Activated T-helper 2 cell treated with anti-CD3 and anti-CD28 coated beads, Interferon-gamma antibody, Interleukin-2, Interleukin-4, amounts not matched to agents 10 μg/mL and 5 μg/mL and 100 μg/mL, durations not matched to agents 14 hours and 24 hours and 36 hours (primary cell): ENCODE results near the gene MESD. TPM values are rescaled to one million over a fixed set of nuclear protein-coding genes. Genes with fewer than 3 reads are reported as not detected.
A peak's percentile ranks its signal among the peaks of the same experiment; 100 is the strongest.

Source experiments
- DNase-seq: peaks from one replicate; pipeline ENCODE4 v3.0.0; 2021; ENCODE audit warnings: low spot score
- H3K27ac Mint-ChIP-seq: one replicate; pipeline ENCODE4 v1.8.0; 2021; ENCODE audit warnings: mixed read lengths
- H3K27me3 Mint-ChIP-seq: one replicate; pipeline ENCODE4 v1.8.0; 2021; ENCODE audit warnings: low read depth, mixed read lengths
- H3K36me3 Mint-ChIP-seq: one replicate; pipeline ENCODE4 v1.8.0; 2021; ENCODE audit warnings: low read depth, mixed read lengths
- H3K4me1 Mint-ChIP-seq: one replicate; pipeline ENCODE4 v1.8.0; 2021; ENCODE audit warnings: low read depth, mixed read lengths
- H3K4me3 Mint-ChIP-seq: one replicate; pipeline ENCODE4 v1.8.0; 2021; ENCODE audit warnings: low read depth, mild to moderate bottlenecking, moderate library complexity, mixed read lengths
- H3K9me3 Mint-ChIP-seq: one replicate; pipeline ENCODE4 v1.8.0; 2021; ENCODE audit warnings: mixed read lengths
- intact Hi-C: fragments of 100-400 bp; cut with micrococcal nuclease; formaldehyde crosslinking; loops from one replicate; pipeline ENCODE4 v1.15.1; 2023
- total RNA-seq: library from RNA; stranded (reverse); gene quantifications from 2 replicates; pipeline ENCODE4 v1.2.3, GENCODE V29; 2022

The MESD gene
- total RNA-seq = 27.0 and 28.6 TPM in 2 replicates

GRCh38 chr15:80989518-80990478, at the start of gene MESD:
Gene MESD (minus strand): TSS chr15:80989819. CDS start chr15:80989791, 28 bp downstream.
- intact Hi-C loops = loop anchor here (5.0 kb wide), 3 partner anchors 33 to 1058 kb away; partner anchors contain the start of genes ABHD17C and MEX3B
- Mint-ChIP-seq H3K4me3 (peak within 1 kb of the TSS; percentile 97), H3K4me1 (peaks cover 50% of the 10 kb centered on the region), H3K27me3 (no peaks in the 10 kb centered on the region), H3K36me3 (peaks cover 29% of the 10 kb centered on the region), H3K27ac (peak within 1 kb of the TSS; percentile 92), H3K9me3 (no peaks in the 10 kb centered on the region)
- DNase-seq = peak; percentile 92

GRCh38 chr15:81038975-81039607, 49.5 kb upstream of the MESD start:
- Mint-ChIP-seq H3K9me3 (no peaks in the 10 kb centered on the region), H3K27me3 (peaks cover 2% of the 10 kb centered on the region), H3K27ac (peak overlapping the region; percentile 73), H3K36me3 (no peaks in the 10 kb centered on the region), H3K4me1 (peaks cover 19% of the 10 kb centered on the region), H3K4me3 (no peak overlapping the region)
- no peak for DNase-seq
- intact Hi-C loops = no loop called here

GRCh38 chr15:81037952-81038743, 48.5 kb upstream of the MESD start:
- Mint-ChIP-seq H3K27ac (no peak overlapping the region), H3K4me3 (no peak overlapping the region), H3K9me3 (no peaks in the 10 kb centered on the region), H3K4me1 (peaks cover 18% of the 10 kb centered on the region), H3K36me3 (no peaks in the 10 kb centered on the region), H3K27me3 (peaks cover 2% of the 10 kb centered on the region)
- DNase-seq = no peak
- intact Hi-C loops = no loop called here

- peaks cover 24% of the 10 kb centered on the region for H3K9me3 Mint-ChIP-seq
- H3K4me3 Mint-ChIP-seq = no peak overlapping the region
- H3K27me3 Mint-ChIP-seq = peaks cover 2% of the 10 kb centered on the region
- intact Hi-C loops = no loop called here
- no peak for DNase-seq
- H3K27ac Mint-ChIP-seq = no peak overlapping the region
- H3K36me3 Mint-ChIP-seq = peaks cover 9% of the 10 kb centered on the region
- H3K4me1 Mint-ChIP-seq = peaks cover 28% of the 10 kb centered on the region
Observed at GRCh38 chr15:81033508-81033907, 43.9 kb upstream of the MESD start.

GRCh38 chr15:81032818-81033217, 43.2 kb upstream of the MESD start:
- Mint-ChIP-seq H3K4me1 (peaks cover 25% of the 10 kb centered on the region), H3K36me3 (peaks cover 9% of the 10 kb centered on the region), H3K27ac (no peak overlapping the region), H3K9me3 (peaks cover 24% of the 10 kb centered on the region), H3K27me3 (peaks cover 2% of the 10 kb centered on the region), H3K4me3 (peak overlapping the region; percentile 3)
- intact Hi-C loops = loop anchor here (1.0 kb wide), 1 partner anchor 9 kb away; no protein-coding TSS in a partner anchor
- DNase-seq = no peak

- no peak overlapping the region for H3K27ac Mint-ChIP-seq
- H3K9me3 Mint-ChIP-seq = peaks cover 24% of the 10 kb centered on the region
- intact Hi-C loops = loop anchor here (1.0 kb wide), 1 partner anchor 8 kb away; no protein-coding TSS in a partner anchor
- no peak overlapping the region for H3K4me3 Mint-ChIP-seq
- peaks cover 25% of the 10 kb centered on the region for H3K4me1 Mint-ChIP-seq
- peaks cover 2% of the 10 kb centered on the region for H3K27me3 Mint-ChIP-seq
- H3K36me3 Mint-ChIP-seq = peaks cover 9% of the 10 kb centered on the region
- no peak for DNase-seq
Observed at GRCh38 chr15:81032355-81032754, 42.7 kb upstream of the MESD start.

- Mint-ChIP-seq H3K9me3 (peaks cover 24% of the 10 kb centered on the region), H3K27ac (no peak overlapping the region)
- intact Hi-C loops = no loop called here
Observed at GRCh38 chr15:81031203-81031602, 41.6 kb upstream of the MESD start.

GRCh38 chr15:81030301-81030750, 40.7 kb upstream of the MESD start:
- Mint-ChIP-seq H3K9me3 (peaks cover 24% of the 10 kb centered on the region), H3K36me3 (peaks cover 9% of the 10 kb centered on the region), H3K4me1 (peaks cover 40% of the 10 kb centered on the region), H3K27ac (no peak overlapping the region), H3K27me3 (no peaks in the 10 kb centered on the region), H3K4me3 (no peak overlapping the region)
- intact Hi-C loops = no loop called here
- DNase-seq = no peak

More at GRCh38 chr15:81031203-81031602, 41.6 kb upstream of the MESD start:
- no peak for DNase-seq
- peaks cover 35% of the 10 kb centered on the region for H3K4me1 Mint-ChIP-seq
- H3K4me3 Mint-ChIP-seq = no peak overlapping the region
- H3K27me3 Mint-ChIP-seq = peaks cover 2% of the 10 kb centered on the region
- H3K36me3 Mint-ChIP-seq = peaks cover 9% of the 10 kb centered on the region

- no peak overlapping the region for H3K27ac Mint-ChIP-seq
- intact Hi-C loops = no loop called here
- peaks cover 45% of the 10 kb centered on the region for H3K4me1 Mint-ChIP-seq
- peaks cover 24% of the 10 kb centered on the region for H3K9me3 Mint-ChIP-seq
- no peak overlapping the region for H3K4me3 Mint-ChIP-seq
- no peak for DNase-seq
- H3K27me3 Mint-ChIP-seq = no peaks in the 10 kb centered on the region
- peaks cover 9% of the 10 kb centered on the region for H3K36me3 Mint-ChIP-seq
Observed at GRCh38 chr15:81029414-81030300, 40.0 kb upstream of the MESD start.

- no peak overlapping the region for H3K4me3 Mint-ChIP-seq
- intact Hi-C loops = no loop called here
- peaks cover 46% of the 10 kb centered on the region for H3K4me1 Mint-ChIP-seq
- peaks cover 9% of the 10 kb centered on the region for H3K36me3 Mint-ChIP-seq
- peaks cover 24% of the 10 kb centered on the region for H3K9me3 Mint-ChIP-seq
- no peaks in the 10 kb centered on the region for H3K27me3 Mint-ChIP-seq
- no peak for DNase-seq
- H3K27ac Mint-ChIP-seq = no peak overlapping the region
Observed at GRCh38 chr15:81026836-81027599, 37.4 kb upstream of the MESD start.

- peaks cover 15% of the 10 kb centered on the region for H3K9me3 Mint-ChIP-seq
- no peak for DNase-seq
- intact Hi-C loops = no loop called here
- H3K36me3 Mint-ChIP-seq = peaks cover 9% of the 10 kb centered on the region
- no peak overlapping the region for H3K27ac Mint-ChIP-seq
- no peak overlapping the region for H3K4me3 Mint-ChIP-seq
- peaks cover 42% of the 10 kb centered on the region for H3K4me1 Mint-ChIP-seq
- H3K27me3 Mint-ChIP-seq = no peaks in the 10 kb centered on the region
Observed at GRCh38 chr15:81025721-81026370, 36.2 kb upstream of the MESD start.
